GM19324 (cell line): ENCODE data around the gene CFL2.
"Not testable (repeated sequence)": the region's sequence is repeated elsewhere in the genome, so short reads cannot be mapped to it uniquely, and the experiment has no call there.

ENCODE experiments used
- ATAC-seq: cut with Tn5 transposase; IDR thresholded peaks from one replicate; pipeline ENCODE4 v1.9.1; 2021; ENCODE audit warnings: mild to moderate bottlenecking, moderate library complexity; ENCODE audit not compliant: unreplicated experiment, low FRiP score

Gene CFL2

GRCh38 chr14:34714320-34715126 is at the start of gene CFL2:
TSS of gene CFL2 (minus strand) at chr14:34714593. CDS start at chr14:34714540, 53 bp downstream.
- peak; percentile 90 for ATAC-seq

GRCh38 chr14:34755215-34755614 is 40.8 kb upstream of the CFL2 start:
- no peak for ATAC-seq

- ATAC-seq: no peak
Observed at GRCh38 chr14:34754687-34755086, 40.3 kb upstream of the CFL2 start.

- ATAC-seq: no peak
Observed at GRCh38 chr14:34750670-34751069, 36.3 kb upstream of the CFL2 start.

- no peak for ATAC-seq
Observed at GRCh38 chr14:34750233-34750632, 35.8 kb upstream of the CFL2 start.

- ATAC-seq: no peak
Observed at GRCh38 chr14:34749408-34749807, 35.0 kb upstream of the CFL2 start.

GRCh38 chr14:34742270-34743115 is 28.1 kb upstream of the CFL2 start:
- ATAC-seq: no peak

GRCh38 chr14:34741840-34742239 is 27.4 kb upstream of the CFL2 start:
- no peak for ATAC-seq

GRCh38 chr14:34740139-34740538 is 25.7 kb upstream of the CFL2 start:
- not testable (repeated sequence) for ATAC-seq

GRCh38 chr14:34737079-34737478 is 22.7 kb upstream of the CFL2 start:
- not testable (repeated sequence) for ATAC-seq

- ATAC-seq: no peak
Observed at GRCh38 chr14:34733245-34733644, 18.9 kb upstream of the CFL2 start.

- ATAC-seq: no peak
Observed at GRCh38 chr14:34732802-34733201, 18.4 kb upstream of the CFL2 start.

- ATAC-seq: no peak
Observed at GRCh38 chr14:34723867-34724266, 9.5 kb upstream of the CFL2 start.

- ATAC-seq: no peak
Observed at GRCh38 chr14:34722723-34723545, 8.5 kb upstream of the CFL2 start.

GRCh38 chr14:34721129-34721528 is 6.7 kb upstream of the CFL2 start:
- ATAC-seq: no peak

GRCh38 chr14:34718750-34719304 is 4.4 kb upstream of the CFL2 start:
- ATAC-seq: no peak

GRCh38 chr14:34715127-34715863 is 902 bp upstream of the CFL2 start:
- no peak for ATAC-seq

GRCh38 chr14:34713681-34714319 is 593 bp downstream of the CFL2 start:
- no peak for ATAC-seq

- no peak for ATAC-seq
Observed at GRCh38 chr14:34713122-34713680, 1.2 kb downstream of the CFL2 start.
